Hindlimb muscle (tissue), 1 donor: Measurements from ENCODE around the gene MPPED1. TPM values are rescaled to one million over a fixed set of nuclear protein-coding genes. Genes with fewer than 3 reads are reported as not detected.

ENCODE experiments used
- DNase-seq: peaks from one replicate; pipeline ENCODE4 v3.0.0-alpha.2; 2013
- polyA plus RNA-seq: library from polyadenylated mRNA; unstranded; fragments of 120-200 nt; gene quantifications from one replicate; pipeline ENCODE4 v1.2.1, GENCODE V29; 2013; ENCODE audit not compliant: insufficient read length

MPPED1 gene
- polyA plus RNA-seq, 1 donor = 0.32 TPM

- no peak for DNase-seq
These were observed 117.0 kb downstream of the MPPED1 start for GRCh38 chr22:43528601-43529360.

DNA sequence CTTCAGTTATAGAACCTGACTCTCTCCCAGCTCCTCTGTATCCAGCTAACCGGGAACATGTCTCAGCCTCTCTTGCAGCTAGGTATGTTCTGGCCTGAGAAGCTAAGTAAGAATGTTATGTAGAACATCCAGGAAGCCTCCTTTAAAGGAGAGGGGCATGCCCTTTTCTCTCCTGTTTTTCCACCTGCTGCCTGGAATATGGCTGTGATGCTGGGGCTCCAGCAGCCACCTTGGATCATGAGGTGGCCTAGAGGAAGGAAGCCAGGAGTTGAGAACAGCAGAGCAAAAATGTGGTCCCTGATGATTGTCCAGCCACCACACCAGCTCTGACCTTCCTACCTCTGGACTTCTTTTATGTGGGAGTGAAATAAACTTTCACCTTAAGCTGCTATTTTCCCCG is 117.6 kb downstream of the MPPED1 start:
- DNase-seq = no peak

DNA sequence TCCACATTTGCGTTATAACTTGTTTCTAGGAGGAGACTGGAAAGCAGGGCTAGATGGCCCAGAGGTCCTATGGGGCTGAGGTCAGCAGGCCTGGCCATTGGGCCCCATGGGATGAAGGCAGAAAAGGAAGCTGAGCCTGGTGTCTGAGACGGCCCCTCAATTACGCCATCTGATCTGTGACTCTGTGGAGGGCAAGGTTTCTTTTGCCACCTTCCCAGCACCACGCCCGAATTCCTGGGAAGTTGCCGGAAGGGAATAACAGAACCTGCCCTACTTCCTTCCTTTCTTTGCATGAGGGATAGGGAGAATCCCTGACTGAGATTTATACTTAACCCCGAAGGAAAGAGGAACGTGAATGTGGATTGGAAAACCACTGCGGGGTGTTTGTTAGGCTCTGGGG is 118.1 kb downstream of the MPPED1 start:
- DNase-seq = no peak

GRCh38 chr22:43530349-43531201 is 118.8 kb downstream of the MPPED1 start:
- DNase-seq = no peak

DNA sequence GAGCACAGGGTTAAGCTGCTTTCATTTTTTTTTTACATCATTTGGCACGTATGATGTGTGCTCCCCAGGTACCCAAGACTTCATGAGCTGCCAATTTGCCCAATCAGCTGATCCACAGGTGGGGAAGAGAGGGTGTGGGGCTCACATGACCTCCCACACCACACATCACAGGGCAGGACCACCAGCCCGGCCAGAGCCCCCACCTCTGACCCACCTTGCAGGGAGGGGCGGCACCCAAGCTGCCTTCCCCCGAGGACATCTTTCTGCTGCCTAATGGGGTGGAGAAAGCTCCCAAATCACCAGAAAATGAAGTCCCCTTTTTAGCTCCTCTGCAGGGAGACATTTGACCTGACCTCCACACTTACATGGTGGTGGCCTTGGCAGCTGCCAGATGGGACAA is 119.8 kb downstream of the MPPED1 start:
- no peak for DNase-seq

- no peak for DNase-seq
These were observed 120.7 kb downstream of the MPPED1 start for GRCh38 chr22:43532301-43533155.

GRCh38 chr22:43533156-43533530 is 121.3 kb downstream of the MPPED1 start:
- no peak for DNase-seq

DNA sequence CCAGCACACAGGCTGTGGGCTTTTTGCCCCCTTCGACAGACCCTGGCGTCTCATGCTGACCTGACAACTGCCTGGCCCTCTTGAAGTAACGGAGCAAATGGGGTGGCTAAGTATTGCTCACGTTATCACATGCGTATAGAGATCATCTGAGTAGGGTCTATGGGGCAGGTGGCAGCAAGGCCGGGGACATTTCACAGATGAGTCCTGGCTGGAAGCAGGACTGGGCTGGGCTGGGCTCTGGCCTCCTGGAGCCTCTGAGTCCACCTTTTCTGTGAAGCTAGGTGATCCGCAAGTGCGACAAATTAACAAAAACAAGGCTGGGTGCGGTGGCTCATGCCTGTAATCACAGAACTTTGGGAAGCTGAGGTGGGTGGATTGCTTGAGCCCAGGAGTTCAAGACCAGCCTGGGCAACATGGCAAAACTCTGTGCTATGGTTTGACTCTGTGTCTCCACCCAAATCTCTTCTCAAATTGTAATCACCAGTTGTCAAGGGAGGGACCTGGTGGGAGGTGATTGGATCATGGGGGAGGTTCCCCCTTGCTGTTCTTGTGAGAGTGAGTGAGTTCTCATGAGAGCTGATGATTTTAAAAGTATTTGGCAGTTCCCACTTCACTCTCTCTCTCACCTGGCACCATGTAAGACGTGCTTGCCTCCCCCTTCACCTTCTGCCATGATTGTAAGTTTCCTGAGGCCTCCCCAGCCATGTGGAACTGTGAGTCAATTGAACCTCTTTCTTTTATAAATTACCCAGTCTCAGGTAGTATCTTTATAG is 122.0 kb downstream of the MPPED1 start:
- DNase-seq = no peak

- no peak for DNase-seq
These were observed 123.1 kb downstream of the MPPED1 start for GRCh38 chr22:43534916-43535315.

DNA sequence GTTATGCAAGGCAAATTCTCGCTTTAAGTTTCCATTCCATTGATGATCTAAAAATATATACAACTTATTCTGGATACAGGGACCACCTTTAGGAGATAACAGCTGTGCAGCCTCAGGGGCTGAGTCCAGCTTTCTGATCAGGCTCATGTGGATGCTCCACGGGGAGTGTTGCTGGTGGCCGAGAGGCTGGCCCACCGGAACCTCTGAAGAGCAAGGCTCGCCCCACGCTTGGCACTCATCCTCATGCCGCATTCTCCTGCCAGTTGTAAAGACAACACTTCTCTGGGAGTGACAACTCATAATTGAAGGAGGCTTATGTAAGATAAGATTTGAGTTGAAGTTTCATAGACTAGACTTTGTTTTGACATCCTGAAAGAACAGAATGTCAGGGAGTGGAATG is 123.5 kb downstream of the MPPED1 start:
- DNase-seq = no peak

- DNase-seq = no peak
These were observed 123.9 kb downstream of the MPPED1 start for GRCh38 chr22:43535741-43536140.

GRCh38 chr22:43537019-43537585 is 125.3 kb downstream of the MPPED1 start:
- no peak for DNase-seq

DNA sequence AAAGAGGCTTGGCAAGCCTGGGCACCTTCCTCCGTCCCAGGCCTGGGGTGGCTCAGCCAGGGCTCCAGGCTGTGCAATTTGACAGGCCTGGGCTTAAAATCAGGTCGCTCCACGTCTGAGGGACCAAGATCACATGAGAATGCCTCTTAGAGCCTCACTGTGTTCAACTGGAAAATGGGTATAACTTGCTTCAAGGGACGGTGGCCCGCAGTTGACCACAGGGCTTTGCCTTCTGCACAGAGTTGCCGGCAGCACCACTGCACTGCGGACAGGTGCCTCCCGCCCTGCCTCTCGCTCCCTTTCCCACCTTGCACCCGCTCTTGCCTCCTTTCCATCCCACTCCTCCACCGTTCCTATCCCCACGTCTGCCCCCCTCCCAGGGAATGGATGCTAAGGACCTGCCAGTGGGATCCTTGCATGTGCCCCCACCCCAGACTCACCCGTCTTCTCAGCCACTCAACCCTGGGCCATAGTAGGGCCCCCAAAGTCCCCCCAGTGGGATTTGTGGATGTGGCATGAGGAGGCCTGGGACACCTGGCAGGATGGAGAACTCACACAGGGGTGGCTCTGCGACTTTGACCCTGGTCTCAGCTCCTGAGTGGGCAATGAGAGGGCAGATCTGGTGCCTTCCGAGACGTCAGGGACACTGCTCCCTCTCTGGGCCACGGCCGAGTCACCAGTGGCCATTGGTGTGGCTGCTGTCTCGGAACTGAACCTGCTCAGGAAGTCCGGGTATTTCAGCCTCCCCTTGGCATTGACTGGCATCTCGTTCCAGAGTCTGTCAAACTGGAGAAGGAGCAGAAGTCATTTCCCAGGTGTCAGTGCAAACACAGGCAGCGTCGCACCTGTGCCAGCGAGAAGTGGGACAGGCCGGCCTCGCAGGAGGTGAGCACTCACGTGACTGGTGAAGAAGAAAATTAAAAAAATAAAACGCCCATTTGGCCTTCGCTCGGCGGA is 128.0 kb downstream of the MPPED1 start:
- no peak for DNase-seq

DNA sequence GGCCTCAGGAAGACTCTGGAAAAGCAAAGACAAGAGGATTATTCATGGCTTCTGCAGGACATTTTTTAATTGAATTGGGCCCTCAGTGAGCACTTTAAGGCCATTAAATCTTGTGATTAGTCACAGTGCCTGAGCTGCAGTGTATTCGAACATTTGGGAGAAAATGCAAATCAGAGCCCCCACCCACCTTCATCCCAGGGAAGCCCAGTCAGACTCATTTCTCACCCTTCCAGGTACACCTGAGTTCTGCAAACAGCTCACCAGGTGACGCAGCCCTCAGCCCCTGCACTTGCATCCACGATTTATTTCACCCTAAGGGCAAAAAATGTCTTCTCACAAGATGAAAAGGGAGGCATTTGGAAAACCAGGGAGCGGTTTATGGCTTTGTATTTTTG is 128.7 kb downstream of the MPPED1 start:
- DNase-seq = no peak

- DNase-seq = no peak
These were observed 129.2 kb downstream of the MPPED1 start for GRCh38 chr22:43541022-43541421.

DNA sequence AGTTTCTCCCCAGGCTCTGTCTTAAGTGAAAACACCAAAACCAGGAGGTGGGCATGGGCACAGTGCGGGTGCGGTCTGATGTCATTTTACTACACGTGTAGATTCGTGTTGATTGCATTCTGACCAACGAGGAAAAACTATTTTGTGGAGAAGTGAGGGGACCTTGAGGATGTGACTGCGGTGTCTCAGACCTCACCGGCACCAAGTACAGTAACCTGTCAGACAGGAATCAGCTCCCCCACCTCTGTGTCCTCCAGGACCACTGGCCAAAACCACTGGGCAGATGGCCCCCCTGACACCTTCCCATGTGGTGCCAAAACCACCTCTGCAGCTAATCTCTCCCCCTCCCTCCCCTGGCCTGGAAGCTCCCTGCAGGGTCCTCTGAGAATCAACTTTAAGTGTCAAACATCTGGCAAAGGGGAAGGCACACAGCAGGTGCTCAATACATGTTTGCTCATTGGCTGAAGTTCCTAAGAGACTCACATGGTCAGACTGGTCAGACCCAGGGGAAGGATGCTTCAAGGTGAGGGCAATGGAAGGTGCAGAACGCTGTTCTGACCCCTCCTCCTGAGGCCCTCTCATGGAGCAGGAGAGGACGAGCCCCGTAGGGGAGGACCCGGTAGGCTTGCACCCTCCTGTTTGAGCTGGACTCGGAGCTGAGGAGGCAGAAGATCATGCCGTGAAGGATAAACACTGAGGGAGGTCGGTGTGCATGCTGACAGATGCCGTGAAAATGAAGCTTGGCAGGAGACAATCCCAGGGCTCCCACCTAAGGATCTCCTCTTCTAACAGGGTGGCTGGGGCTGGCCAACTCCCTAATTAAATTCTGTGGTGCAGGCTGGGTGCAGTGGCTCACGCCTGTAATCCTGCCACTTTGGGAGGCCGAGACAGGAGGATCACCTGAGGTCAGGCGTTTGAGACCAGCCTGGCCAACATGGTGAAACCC is 129.9 kb downstream of the MPPED1 start:
- no peak for DNase-seq

DNA sequence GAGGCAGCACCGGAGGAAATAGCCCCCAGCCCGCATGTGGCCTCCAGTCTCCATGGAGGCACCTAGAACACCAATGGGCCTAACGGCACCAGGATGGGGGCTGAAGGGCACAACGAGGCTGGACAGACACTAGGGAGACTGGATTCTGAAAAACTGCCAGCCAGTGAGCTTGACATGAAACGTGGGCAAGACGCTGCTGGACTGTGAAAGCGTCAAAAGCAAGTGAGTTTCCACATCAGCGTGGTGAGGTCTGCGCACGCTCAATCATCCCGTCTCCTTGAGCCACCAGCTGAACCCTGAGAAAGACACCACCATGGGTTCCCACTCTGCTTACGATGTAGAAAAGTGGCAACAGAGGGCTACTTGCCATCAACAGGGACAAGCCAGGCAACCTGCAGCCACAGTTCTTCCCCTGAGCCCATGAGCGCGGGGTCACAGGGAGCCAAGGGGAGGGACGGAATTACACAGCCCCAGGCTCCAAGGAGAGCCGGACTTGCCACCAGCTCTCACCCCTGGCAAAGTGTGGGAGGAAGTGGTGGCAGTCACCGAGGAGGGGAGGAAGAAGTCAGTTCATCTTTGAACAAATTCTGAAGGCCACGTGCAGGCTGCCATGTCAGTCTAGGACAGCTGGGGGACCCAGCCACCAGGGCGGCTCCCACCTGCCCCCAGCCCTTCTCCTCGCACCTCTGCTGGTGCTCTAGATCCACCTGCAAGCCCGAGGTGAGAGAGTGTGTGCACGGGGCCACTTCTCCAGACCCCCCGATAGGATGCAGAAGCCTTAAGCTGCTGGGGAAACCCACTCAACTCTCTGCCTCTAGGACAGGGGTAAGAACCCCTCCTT is 131.1 kb downstream of the MPPED1 start:
- no peak for DNase-seq

DNA sequence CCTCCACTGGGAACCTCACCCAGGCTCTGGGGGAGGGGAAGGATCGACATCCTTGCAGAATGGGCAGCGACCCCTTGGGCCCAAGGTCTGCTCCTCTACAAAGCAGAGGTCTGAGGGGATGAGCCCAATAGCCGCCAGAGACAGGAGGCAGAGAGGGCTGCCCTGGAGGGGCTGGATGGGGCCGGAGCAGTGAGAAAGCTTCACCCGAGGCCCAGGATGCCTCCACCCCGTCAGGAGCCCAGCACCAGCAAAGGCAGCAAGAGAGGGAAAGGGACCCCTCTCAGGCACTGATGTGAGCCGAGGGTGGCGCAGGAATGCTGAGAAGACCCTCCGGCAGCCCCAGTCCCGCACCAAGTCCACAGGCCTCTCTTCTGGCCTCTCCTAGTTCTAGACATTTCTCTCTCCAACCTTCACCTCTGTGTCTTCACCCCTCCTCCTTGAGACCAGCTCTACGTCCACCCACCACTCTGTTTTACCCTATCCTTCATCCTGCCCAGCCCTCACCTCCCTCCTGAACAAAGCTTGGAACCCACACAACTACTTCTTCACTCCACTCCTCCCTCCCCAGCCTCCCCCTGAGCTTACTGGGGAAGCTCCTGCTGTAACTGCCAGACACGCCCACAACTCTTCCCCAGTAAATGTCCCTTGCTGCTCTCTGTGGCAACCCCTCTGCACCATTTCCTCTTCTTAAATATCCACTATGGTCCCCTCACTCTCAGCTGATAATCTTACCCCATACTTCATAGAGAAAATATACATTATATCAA is 131.9 kb downstream of the MPPED1 start:
- no peak for DNase-seq
